ENCODE results near the gene METTL27.
"Not testable (repeated sequence)": the region's sequence is repeated elsewhere in the genome, so short reads cannot be mapped to it uniquely, and the experiment has no call there.

METTL27 gene

GRCh38 chr7:73828107-73828803, 14.1 kb downstream of the METTL27 start:
- Histone ChIP-seq H3K9ac (ENCODE audit: low read length) (no peak overlapping the region), H3K4me3 (ENCODE audit: low read depth, low read length) (no peak overlapping the region), H3K27me3 (ENCODE audit: control insufficient read depth, insufficient read depth, low read length) (no peaks in the 10 kb centered on the region), H3K4me1 (ENCODE audit: control insufficient read depth, insufficient read depth, low read length) (peaks cover 54% of the 10 kb centered on the region), H3K9me3 (ENCODE audit: control insufficient read depth, insufficient read depth, low read depth, low read length) (no peaks in the 10 kb centered on the region), H3K27ac (ENCODE audit: low read depth, low read length) (no peak overlapping the region), H3K36me3 (ENCODE audit: control insufficient read depth, insufficient read depth, low read length) (no peaks in the 10 kb centered on the region)

DNA sequence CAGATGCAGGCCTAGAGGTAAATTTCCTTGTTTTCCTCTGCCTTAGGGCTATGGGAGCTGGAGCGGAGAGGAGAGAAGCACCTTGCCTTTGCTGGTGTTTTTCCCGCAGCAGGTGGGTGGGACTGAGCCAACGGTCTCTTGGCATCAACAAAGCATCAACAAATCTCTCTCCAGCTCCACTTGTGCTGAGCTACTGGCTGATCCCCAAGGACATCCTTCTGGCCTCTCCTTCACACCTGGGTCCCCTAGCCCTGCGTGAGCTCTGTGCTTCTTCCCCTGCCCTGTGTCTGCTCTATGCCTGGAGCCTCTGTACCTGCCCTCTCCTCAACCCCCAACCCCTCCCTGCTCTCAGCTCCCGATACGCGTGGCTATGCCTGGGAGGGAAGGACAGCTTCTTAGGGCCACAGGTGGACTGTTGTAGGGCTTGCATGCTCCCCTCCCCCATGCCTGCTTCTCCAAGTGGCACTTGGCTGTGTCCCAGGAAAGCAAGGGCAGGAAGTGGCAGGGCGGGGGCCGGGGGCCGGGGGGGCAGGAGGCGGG, 14.7 kb downstream of the METTL27 start:
- Histone ChIP-seq H3K36me3 (ENCODE audit: control insufficient read depth, insufficient read depth, low read length) (no peaks in the 10 kb centered on the region), H3K4me3 (ENCODE audit: low read depth, low read length) (no peak overlapping the region), H3K9ac (ENCODE audit: low read length) (no peak overlapping the region), H3K9me3 (ENCODE audit: control insufficient read depth, insufficient read depth, low read depth, low read length) (no peaks in the 10 kb centered on the region), H3K27ac (ENCODE audit: low read depth, low read length) (no peak overlapping the region), H3K4me1 (ENCODE audit: control insufficient read depth, insufficient read depth, low read length) (peaks cover 54% of the 10 kb centered on the region), H3K27me3 (ENCODE audit: control insufficient read depth, insufficient read depth, low read length) (no peaks in the 10 kb centered on the region)

DNA sequence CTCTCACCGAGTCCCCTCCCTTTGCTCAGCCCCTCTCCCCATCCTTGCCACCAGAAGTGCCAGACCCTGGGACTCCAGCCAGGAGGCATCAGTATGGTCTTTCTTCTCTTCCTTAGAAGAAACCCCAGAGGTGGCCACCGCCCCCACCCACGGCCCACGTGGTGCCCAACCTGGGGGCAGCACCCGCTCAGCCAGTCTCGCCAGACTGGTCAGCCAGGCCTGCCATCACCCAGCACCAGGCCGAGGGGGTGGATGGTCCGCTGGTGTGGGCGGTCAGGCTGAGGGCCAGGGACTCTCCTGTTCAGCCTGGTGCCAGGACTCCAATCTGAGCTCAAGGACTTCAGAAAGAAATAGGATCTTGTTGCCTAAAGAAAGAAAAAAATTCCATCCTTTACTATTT, 17.3 kb downstream of the METTL27 start:
- Histone ChIP-seq H3K27me3 (ENCODE audit: control insufficient read depth, insufficient read depth, low read length) (no peaks in the 10 kb centered on the region), H3K36me3 (ENCODE audit: control insufficient read depth, insufficient read depth, low read length) (no peaks in the 10 kb centered on the region), H3K27ac (ENCODE audit: low read depth, low read length) (no peak overlapping the region), H3K9ac (ENCODE audit: low read length) (no peak overlapping the region), H3K9me3 (ENCODE audit: control insufficient read depth, insufficient read depth, low read depth, low read length) (no peaks in the 10 kb centered on the region), H3K4me1 (ENCODE audit: control insufficient read depth, insufficient read depth, low read length) (peaks cover 35% of the 10 kb centered on the region), H3K4me3 (ENCODE audit: low read depth, low read length) (no peak overlapping the region)

GRCh38 chr7:73823873-73824592, 18.3 kb downstream of the METTL27 start:
- Histone ChIP-seq H3K4me3 (ENCODE audit: low read depth, low read length) (no peak overlapping the region), H3K36me3 (ENCODE audit: control insufficient read depth, insufficient read depth, low read length) (no peaks in the 10 kb centered on the region), H3K9me3 (ENCODE audit: control insufficient read depth, insufficient read depth, low read depth, low read length) (no peaks in the 10 kb centered on the region), H3K4me1 (ENCODE audit: control insufficient read depth, insufficient read depth, low read length) (peaks cover 29% of the 10 kb centered on the region), H3K27me3 (ENCODE audit: control insufficient read depth, insufficient read depth, low read length) (no peaks in the 10 kb centered on the region), H3K9ac (ENCODE audit: low read length) (no peak overlapping the region), H3K27ac (ENCODE audit: low read depth, low read length) (no peak overlapping the region)

- H3K9me3 ChIP-seq (ENCODE audit: control insufficient read depth, insufficient read depth, low read depth, low read length), result no peaks in the 10 kb centered on the region
- H3K4me1 ChIP-seq (ENCODE audit: control insufficient read depth, insufficient read depth, low read length), result peaks cover 25% of the 10 kb centered on the region
- H3K9ac ChIP-seq (ENCODE audit: low read length), result no peak overlapping the region
- no peak overlapping the region for H3K27ac ChIP-seq (ENCODE audit: low read depth, low read length)
- H3K4me3 ChIP-seq (ENCODE audit: low read depth, low read length), result no peak overlapping the region
- H3K27me3 ChIP-seq (ENCODE audit: control insufficient read depth, insufficient read depth, low read length), result no peaks in the 10 kb centered on the region
- no peaks in the 10 kb centered on the region for H3K36me3 ChIP-seq (ENCODE audit: control insufficient read depth, insufficient read depth, low read length)
These were observed 19.1 kb downstream of the METTL27 start for GRCh38 chr7:73823257-73823656.

DNA sequence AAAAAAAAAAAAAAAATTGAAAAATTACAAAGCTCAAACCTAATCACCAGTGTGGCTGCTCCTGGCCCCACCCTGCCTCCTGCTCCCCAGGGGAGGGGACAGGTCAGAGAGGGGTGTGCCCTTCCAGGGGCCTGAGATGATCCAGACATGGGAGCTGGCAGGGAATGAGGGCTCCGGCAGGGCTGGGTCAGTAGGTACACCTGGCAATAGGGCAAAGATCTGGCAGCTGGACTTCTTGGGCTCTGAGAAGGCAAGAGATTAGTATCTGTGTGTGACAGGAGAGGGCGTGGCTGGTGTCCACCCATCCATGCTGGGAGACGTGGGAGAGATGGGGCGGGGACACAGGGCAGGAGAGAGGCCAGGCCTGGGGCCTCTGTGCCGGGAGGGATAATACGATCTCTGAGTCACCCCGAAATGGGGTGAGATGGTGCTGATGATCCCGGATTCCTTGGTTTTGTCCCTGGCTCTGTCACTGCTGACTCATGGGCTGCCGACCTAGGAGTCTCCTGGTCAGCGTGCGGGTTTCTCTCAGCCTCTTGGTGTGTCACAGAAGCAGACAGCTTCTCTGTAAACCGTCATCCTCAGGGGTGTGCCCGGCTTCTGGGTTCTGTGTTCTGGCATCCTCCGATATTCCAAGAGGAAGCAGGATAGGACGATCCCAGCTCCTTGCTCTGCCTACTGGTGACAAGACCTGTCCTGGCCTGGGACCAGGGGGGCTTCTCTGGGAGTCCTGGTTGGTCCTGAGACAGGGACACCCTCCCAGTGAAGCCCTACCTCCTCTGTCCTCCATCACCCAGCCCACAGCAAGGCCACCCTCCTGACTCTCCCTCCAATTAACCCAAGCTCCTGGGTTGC, 19.8 kb downstream of the METTL27 start:
- Histone ChIP-seq H3K4me3 (ENCODE audit: low read depth, low read length) (no peak overlapping the region), H3K27ac (ENCODE audit: low read depth, low read length) (no peak overlapping the region), H3K9me3 (ENCODE audit: control insufficient read depth, insufficient read depth, low read depth, low read length) (no peaks in the 10 kb centered on the region), H3K4me1 (ENCODE audit: control insufficient read depth, insufficient read depth, low read length) (peaks cover 19% of the 10 kb centered on the region), H3K9ac (ENCODE audit: low read length) (no peak overlapping the region), H3K36me3 (ENCODE audit: control insufficient read depth, insufficient read depth, low read length) (no peaks in the 10 kb centered on the region), H3K27me3 (ENCODE audit: control insufficient read depth, insufficient read depth, low read length) (no peaks in the 10 kb centered on the region)

DNA sequence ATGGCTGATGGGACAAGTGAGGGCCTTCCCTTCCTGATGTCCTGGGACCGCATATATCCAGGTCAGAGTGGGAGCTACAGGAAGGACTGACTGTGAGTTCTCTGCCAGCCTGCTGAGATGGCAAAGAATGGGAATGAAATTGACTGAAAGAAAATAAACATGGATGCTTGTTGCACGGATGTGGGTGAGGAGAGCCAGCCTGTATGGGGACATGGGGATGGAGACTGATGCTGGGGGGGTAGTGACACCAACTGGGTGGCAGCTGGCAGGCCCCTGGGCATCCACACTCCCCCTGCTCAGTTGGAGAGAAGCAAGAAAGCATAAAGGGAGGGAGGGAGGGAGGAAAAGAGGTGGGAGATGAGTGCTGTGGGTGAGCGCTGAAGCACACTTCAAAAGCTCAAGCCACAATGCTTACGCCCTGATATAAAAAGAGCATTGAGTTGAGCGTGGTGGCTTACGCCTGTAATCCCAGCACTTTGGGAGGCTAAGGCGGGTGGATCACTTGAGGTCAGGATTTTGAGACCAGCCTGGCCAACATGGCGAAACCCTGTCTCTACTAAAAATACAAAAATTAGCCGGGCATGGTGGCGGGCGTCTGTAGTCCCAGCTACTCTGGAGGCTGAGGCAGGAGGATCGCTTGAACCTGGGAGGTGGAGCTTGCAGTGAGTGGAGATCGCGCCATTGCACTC, 20.6 kb downstream of the METTL27 start:
- not testable (repeated sequence) for H3K4me3 ChIP-seq (ENCODE audit: low read depth, low read length); H3K27ac ChIP-seq (ENCODE audit: low read depth, low read length); H3K9ac ChIP-seq (ENCODE audit: low read length); H3K9me3 ChIP-seq (ENCODE audit: control insufficient read depth, insufficient read depth, low read depth, low read length); H3K36me3 ChIP-seq (ENCODE audit: control insufficient read depth, insufficient read depth, low read length); H3K27me3 ChIP-seq (ENCODE audit: control insufficient read depth, insufficient read depth, low read length)
- peaks cover 14% of the 10 kb centered on the region for H3K4me1 ChIP-seq (ENCODE audit: control insufficient read depth, insufficient read depth, low read length)

GRCh38 chr7:73820013-73820412, 22.3 kb downstream of the METTL27 start:
- peaks cover 14% of the 10 kb centered on the region for H3K4me1 ChIP-seq (ENCODE audit: control insufficient read depth, insufficient read depth, low read length)
- no peak overlapping the region for H3K4me3 ChIP-seq (ENCODE audit: low read depth, low read length)
- H3K36me3 ChIP-seq (ENCODE audit: control insufficient read depth, insufficient read depth, low read length), result no peaks in the 10 kb centered on the region
- H3K9me3 ChIP-seq (ENCODE audit: control insufficient read depth, insufficient read depth, low read depth, low read length), result no peaks in the 10 kb centered on the region
- H3K9ac ChIP-seq (ENCODE audit: low read length), result no peak overlapping the region
- no peaks in the 10 kb centered on the region for H3K27me3 ChIP-seq (ENCODE audit: control insufficient read depth, insufficient read depth, low read length)
- no peak overlapping the region for H3K27ac ChIP-seq (ENCODE audit: low read depth, low read length)

- H3K27ac ChIP-seq (ENCODE audit: low read depth, low read length), result no peak overlapping the region
- no peaks in the 10 kb centered on the region for H3K9me3 ChIP-seq (ENCODE audit: control insufficient read depth, insufficient read depth, low read depth, low read length)
- H3K4me1 ChIP-seq (ENCODE audit: control insufficient read depth, insufficient read depth, low read length), result peaks cover 4% of the 10 kb centered on the region; the same call in 1 of the 2 replicates
- H3K9ac ChIP-seq (ENCODE audit: low read length), result no peak overlapping the region
- no peak overlapping the region for H3K4me3 ChIP-seq (ENCODE audit: low read depth, low read length)
- H3K27me3 ChIP-seq (ENCODE audit: control insufficient read depth, insufficient read depth, low read length), result no peaks in the 10 kb centered on the region
- no peaks in the 10 kb centered on the region for H3K36me3 ChIP-seq (ENCODE audit: control insufficient read depth, insufficient read depth, low read length)
These were observed 25.2 kb downstream of the METTL27 start for GRCh38 chr7:73817121-73817520.

DNA sequence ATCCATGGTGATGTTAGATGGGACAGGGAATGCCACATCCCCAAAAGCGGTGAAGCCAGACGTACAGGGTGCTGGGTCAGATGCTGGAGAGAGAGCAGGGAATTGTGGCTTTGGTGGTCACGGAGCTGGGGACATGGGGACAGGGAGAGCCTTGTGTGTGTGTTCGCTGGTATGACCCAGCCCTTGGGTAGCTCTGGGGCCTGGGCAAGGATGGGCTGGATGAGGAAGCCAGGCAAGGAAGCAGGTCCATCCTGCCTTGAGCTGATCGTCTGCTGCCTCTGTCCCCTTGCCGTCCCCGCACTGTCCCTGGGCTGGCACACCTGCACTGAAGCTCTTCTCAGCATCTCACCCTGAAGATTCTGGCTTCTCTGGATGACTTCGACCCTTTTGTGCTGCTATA, 26.9 kb downstream of the METTL27 start:
- Histone ChIP-seq H3K4me3 (ENCODE audit: low read depth, low read length) (no peak overlapping the region), H3K27ac (ENCODE audit: low read depth, low read length) (no peak overlapping the region)

More for the DNA sequence above, 26.9 kb downstream of the METTL27 start:
- H3K27me3 ChIP-seq (ENCODE audit: control insufficient read depth, insufficient read depth, low read length), result no peaks in the 10 kb centered on the region
- H3K4me1 ChIP-seq (ENCODE audit: control insufficient read depth, insufficient read depth, low read length), result peaks cover 6% of the 10 kb centered on the region; the same call in 1 of the 2 replicates
- no peak overlapping the region for H3K9ac ChIP-seq (ENCODE audit: low read length)
- H3K36me3 ChIP-seq (ENCODE audit: control insufficient read depth, insufficient read depth, low read length), result no peaks in the 10 kb centered on the region
- no peaks in the 10 kb centered on the region for H3K9me3 ChIP-seq (ENCODE audit: control insufficient read depth, insufficient read depth, low read depth, low read length)
